Motor neuron (in vitro differentiated cells): ENCODE measurements around the gene MPND. TPM values are rescaled to one million over a fixed set of nuclear protein-coding genes. Genes with fewer than 3 reads are reported as not detected.
"Not testable (repeated sequence)": the region's sequence is repeated elsewhere in the genome, so short reads cannot be mapped to it uniquely, and the experiment has no call there.

ENCODE experiments used
- ATAC-seq, 8 experiments: fragments of 200-7000 bp; cut with Tn5 transposase; replicated peaks in 6 of 8; 2 replicates each; pipeline ENCODE4 v1.8.0; 2021; ENCODE audit warnings: mild to moderate bottlenecking in 8 of 8, moderate library complexity in 8 of 8
- H3K27ac ChIP-seq, 2 donors: fragments of 250-450 bp; sonication (Bioruptor Pico); 2 replicates each; pipeline ENCODE4 v1.9.0; 2021; ENCODE audit warnings: antibody characterized with exemption in 2 of 2, mild to moderate bottlenecking in 2 of 2, moderate library complexity in 1 of 2
- H3K4me1 ChIP-seq, 2 donors: fragments of 250-450 bp; sonication (Bioruptor Pico); replicated peaks in 1 of 2; 2 replicates each; pipeline ENCODE4 v1.6.1; 2021; ENCODE audit warnings: antibody characterized with exemption in 2 of 2, mild to moderate bottlenecking in 2 of 2, moderate library complexity in 1 of 2
- H3K4me3 ChIP-seq, 5 donors: fragments of 250-450 bp; sonication (Bioruptor Pico); 2 replicates each; pipeline ENCODE4 v1.9.0; 2021; ENCODE audit warnings: antibody characterized with exemption in 5 of 5, mild to moderate bottlenecking in 5 of 5, moderate library complexity in 4 of 5
- WGBS, 10 experiments: fragments of 450-650 bp; shearing (Covaris generic); methylation state at CpG; one replicate each; pipeline ENCODE4 v1.0.0; 2022; 5-methylcytosine and 5-hydroxymethylcytosine counted together
- in situ Hi-C, 9 experiments: fragments of 400-800 bp; cut with MboI; loops; one replicate each; pipeline ENCODE4 v1.15.0; 2021; ENCODE audit warnings: low sequenced_read_pairs in 9 of 9, low pct_unique_long_range_greater_than_20kb in 2 of 9; ENCODE audit not compliant: unreplicated experiment in 9 of 9
- total RNA-seq, 8 experiments: library from RNA; unstranded; fragments of 300-600 nt; gene quantifications; 2 replicates each; pipeline versions ENCODE4 v1.2.3 to v1.2.4, GENCODE V29; 2022

MPND gene
- total RNA-seq, 8 experiments from 2014 or later: 4.1 to 20.0 (median 13.2) TPM

DNA sequence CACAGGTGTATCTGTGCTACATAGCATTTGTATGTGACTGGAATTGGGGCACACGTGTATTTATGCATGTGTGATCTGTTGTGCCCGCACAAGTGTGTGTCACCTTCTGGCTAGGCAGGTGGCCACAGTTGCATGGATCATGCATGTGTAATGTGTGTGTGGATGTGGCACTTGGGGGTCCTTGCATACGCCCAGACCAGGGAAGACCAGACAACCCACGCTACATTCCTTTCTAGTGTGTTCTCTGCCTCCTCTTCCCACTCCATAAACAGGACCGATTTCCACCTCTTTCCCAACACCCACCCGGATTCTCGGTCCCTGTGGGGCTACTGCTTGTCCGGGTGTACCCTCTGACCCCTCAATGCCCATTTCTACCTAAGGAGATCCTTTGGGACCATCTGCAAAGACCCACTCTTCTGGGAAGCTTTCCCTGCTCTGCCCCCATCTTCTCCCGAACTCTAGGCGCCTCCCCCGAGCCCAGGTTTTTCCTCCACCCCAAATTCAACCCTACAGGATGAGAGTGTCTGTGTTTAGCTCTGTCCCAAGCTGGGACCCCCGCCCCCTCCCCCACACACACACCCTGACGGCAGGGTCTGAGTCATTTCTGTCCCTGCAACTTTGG is 17.0 kb upstream of the MPND start:
- peak overlapping the region in 1 of 5 donors; percentile 45 for H3K4me3 ChIP-seq
- in situ Hi-C loops: no loop called here
- H3K27ac ChIP-seq: no peak overlapping the region
- WGBS, 10 experiments: 5 to 80% (median 35%) methylated on average over 2 to 9 of the region's 13 CpGs; no CpG with 5 or more reads in 4 of the 10 experiments
- ATAC-seq: no peak
- peaks cover 5 to 17% of the 10 kb centered on the region in 2 donors for H3K4me1 ChIP-seq

DNA sequence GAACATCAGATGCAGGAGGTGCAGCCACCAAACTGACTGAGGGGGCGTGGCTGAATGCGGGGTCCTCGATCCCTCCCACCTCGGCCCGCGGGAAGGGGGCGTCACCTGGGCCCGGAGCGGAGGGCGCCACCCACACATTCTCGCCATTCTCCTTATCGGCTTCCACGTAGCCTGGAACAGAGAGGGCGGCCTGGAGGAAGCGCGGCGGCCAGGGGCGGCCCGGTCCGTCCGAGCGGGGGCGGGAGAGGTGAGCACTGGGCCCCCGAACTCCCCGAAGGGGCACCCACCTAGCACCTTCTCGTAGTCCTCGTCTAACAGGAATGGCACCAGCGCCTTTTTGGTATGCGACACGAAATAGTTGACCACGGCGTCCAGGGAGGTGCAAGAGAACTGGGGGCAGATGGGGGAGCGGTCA is 16.5 kb upstream of the MPND start:
- peak overlapping the region in 4 of 5 donors; percentile 29 to 46 (median 45) for H3K4me3 ChIP-seq
- H3K27ac ChIP-seq: no peak overlapping the region
- in situ Hi-C loops: no loop called here

DNA sequence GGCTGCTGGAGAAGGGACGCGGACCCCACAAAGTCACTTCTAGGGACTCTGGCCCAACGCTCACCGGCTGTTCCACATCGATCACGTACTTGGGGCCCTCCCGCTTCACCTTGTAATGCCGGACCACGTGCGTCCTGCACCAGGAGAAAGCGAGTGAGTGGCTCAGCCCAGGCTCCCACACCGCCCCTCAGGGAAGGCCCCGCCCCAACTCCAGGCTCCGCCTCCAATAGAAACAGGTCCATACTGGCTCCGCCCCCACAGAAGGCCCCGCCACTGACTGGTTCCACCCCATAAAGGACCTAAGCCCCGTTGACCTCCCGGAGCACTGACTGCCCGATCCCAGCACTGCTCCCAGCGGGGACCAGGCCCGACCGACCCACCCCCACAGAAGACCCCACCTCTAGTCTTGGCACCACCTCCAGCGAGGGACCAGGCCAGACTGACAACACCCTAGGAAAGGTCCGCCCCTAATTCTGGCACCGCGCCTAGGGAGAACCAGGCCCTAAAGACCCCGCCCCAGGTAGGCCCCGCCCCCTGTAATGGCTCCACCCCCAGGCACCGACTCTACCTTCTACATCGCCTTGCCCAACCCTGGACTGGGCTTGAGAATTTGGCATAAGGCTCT is 16.0 kb upstream of the MPND start:
- peak; percentile 25 to 56 (median 48) for ATAC-seq
- peaks cover 5 to 17% of the 10 kb centered on the region in 2 donors for H3K4me1 ChIP-seq
- peak overlapping the region in 1 of 2 donors; percentile 40 for H3K27ac ChIP-seq
- in situ Hi-C loops: no loop called here
- peak overlapping the region; percentile 29 to 46 (median 45) for H3K4me3 ChIP-seq
- WGBS, 10 experiments: 0 to 35% (median 0%) methylated on average over 1 to 4 of the region's 30 CpGs; no CpG with 5 or more reads in 7 of the 10 experiments

More for the DNA sequence above, 16.5 kb upstream of the MPND start:
- ATAC-seq: no peak
- H3K4me1 ChIP-seq: peaks cover 5 to 17% of the 10 kb centered on the region in 2 donors
- WGBS, 10 experiments: 0% methylated on average over 3 to 6 of the region's 33 CpGs; no CpG with 5 or more reads in 8 of the 10 experiments

GRCh38 chr19:4327877-4328242 is 15.5 kb upstream of the MPND start:
- in situ Hi-C loops: no loop called here
- ATAC-seq: peak; percentile 2 to 40 (median 26)
- WGBS, 10 experiments: no CpG with 5 or more reads among the region's 13 CpGs
- H3K27ac ChIP-seq: no peak overlapping the region
- H3K4me1 ChIP-seq: peaks cover 5 to 17% of the 10 kb centered on the region in 2 donors
- H3K4me3 ChIP-seq: peak overlapping the region; percentile 29 to 46 (median 45)

GRCh38 chr19:4328243-4328990 is 14.9 kb upstream of the MPND start:
- peak overlapping the region; percentile 80 to 83 for H3K27ac ChIP-seq
- 0 to 8% (median 0%) methylated on average over 1 to 2 of the region's 49 CpGs; no CpG with 5 or more reads in 7 of the 10 experiments for WGBS, 10 experiments

GRCh38 chr19:4328991-4329681 is 14.2 kb upstream of the MPND start:
- Histone ChIP-seq H3K27ac (peak overlapping the region; percentile 80 to 83), H3K4me1 (peaks cover 5 to 17% of the 10 kb centered on the region in 2 donors), H3K4me3 (peak overlapping the region; percentile 54 to 71 (median 59))
- ATAC-seq, in situ Hi-C loops: not testable (repeated sequence)
- 0 to 40% (median 9%) methylated on average over 1 to 15 of the region's 35 CpGs; no CpG with 5 or more reads in 5 of the 10 experiments for WGBS, 10 experiments

More at GRCh38 chr19:4328243-4328990, 14.9 kb upstream of the MPND start:
- peak; percentile 83 to 89 (median 86) for ATAC-seq
- in situ Hi-C loops: no loop called here
- H3K4me1 ChIP-seq: peaks cover 5 to 17% of the 10 kb centered on the region in 2 donors
- peak overlapping the region; percentile 54 to 71 (median 59) for H3K4me3 ChIP-seq

- peaks cover 5 to 17% of the 10 kb centered on the region in 2 donors for H3K4me1 ChIP-seq
- ATAC-seq: no peak
- WGBS, 10 experiments: 90 to 97% (median 90%) methylated on average over 2 to 14 of the region's 19 CpGs; no CpG with 5 or more reads in 7 of the 10 experiments
- H3K27ac ChIP-seq: no peak overlapping the region
- H3K4me3 ChIP-seq: no peak overlapping the region
- in situ Hi-C loops: no loop called here
These were observed 13.5 kb upstream of the MPND start for GRCh38 chr19:4329858-4330257.

- H3K4me1 ChIP-seq: peaks cover 0 to 13% of the 10 kb centered on the region in 2 donors
- no peak for ATAC-seq
- in situ Hi-C loops: no loop called here
- H3K4me3 ChIP-seq: no peak overlapping the region
- H3K27ac ChIP-seq: no peak overlapping the region
- WGBS, 10 experiments: 71 to 100% (median 90%) methylated on average over 2 to 6 of the region's 7 CpGs; no CpG with 5 or more reads in 3 of the 10 experiments
These were observed 8.3 kb upstream of the MPND start for GRCh38 chr19:4334929-4335570.

DNA sequence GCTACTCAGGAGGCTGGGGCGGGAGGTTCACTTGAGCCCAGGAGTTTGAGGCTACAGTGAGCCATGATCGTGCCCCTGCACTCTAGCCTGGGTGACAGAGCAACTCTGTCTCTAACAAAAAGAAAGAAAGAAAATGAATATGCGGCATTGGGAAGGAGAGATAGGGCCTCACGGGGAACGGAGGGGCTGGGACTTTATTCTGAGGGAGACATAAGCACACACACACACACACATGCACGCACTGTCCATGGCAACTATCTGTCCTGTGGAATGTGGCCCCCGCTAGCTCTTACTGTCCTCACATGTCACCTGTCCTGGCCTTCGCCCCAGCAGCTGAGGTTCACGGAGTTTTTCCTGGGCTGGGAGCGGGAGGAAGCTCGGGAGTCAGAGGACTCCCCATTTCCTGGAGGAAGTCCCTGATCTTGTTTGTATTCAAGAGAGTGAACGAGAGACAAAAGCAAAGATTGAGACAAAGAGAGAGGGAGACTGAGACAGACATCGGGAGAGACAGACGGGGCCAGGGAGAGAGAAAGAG is 5.4 kb upstream of the MPND start:
- H3K4me3 ChIP-seq: peak overlapping the region in 3 of 5 donors; percentile 2 to 13 (median 10)
- in situ Hi-C loops: no loop called here
- WGBS, 10 experiments: 12 to 30% (median 22%) methylated on average over 2 to 7 of the region's 14 CpGs; no CpG with 5 or more reads in 5 of the 10 experiments
- peaks cover 3 to 15% of the 10 kb centered on the region in 2 donors for H3K4me1 ChIP-seq
- H3K27ac ChIP-seq: peak overlapping the region; percentile 43 to 68
- no peak for ATAC-seq

DNA sequence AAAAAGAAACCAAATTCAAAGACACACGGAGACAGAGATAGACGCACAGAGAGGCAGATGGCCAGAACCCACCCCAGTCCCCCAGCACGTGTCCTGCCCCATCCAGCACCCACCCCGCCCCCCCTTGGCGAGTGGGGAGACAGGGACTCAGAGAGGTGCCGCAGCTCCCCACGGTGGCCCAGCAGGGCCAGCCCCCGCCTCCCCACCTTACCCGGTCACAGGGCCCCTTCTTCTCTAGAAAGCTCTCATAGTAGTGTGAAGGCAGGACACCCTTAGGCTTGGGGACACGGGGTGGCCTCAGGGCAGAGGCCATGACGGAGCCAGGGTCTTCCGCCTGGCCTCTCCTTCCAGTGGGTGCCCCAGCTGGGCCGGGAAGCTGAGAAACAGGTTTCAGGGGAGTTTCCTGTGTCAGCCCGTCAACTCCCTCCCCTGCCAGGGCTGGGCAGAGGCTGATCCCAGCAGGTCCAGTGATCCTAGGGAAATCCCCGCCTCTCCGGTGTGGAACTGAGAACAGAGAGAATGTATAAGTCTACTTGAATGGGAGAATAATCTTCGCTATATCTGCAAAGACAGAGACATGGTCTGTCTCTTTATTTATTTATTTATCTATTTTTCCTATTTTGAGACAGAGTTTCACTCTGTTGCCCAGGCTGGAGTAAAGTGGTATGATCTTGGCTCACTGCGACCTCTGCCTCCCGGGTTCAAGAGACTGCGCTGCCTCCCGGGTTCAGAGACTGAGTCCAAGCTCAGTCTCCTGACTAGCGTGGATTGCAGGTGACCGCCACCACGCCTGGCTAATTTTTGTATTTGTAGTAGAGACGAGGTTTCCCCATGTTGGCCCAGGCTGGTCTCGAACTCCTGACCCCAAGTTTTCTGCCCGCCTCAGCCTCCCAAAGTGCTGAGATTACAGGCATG is 4.7 kb upstream of the MPND start, which contains the start of gene STAP2:
STAP2 (minus strand) TSS at position 387 of the 915 bp plus-strand sequence; CDS start at position 313, 74 bp downstream.
- peak within 1 kb of the TSS; percentile 43 to 68 for H3K27ac ChIP-seq
- H3K4me1 ChIP-seq: peaks cover 3 to 15% of the 10 kb centered on the region in 2 donors
- 67 to 100% (median 83%) methylated on average over 1 to 9 of the region's 27 CpGs; no CpG with 5 or more reads in 1 of the 10 experiments for WGBS, 10 experiments
- in situ Hi-C loops: no loop called here
- ATAC-seq: no peak
- peak within 1 kb of the TSS in 3 of 5 donors; percentile 2 to 13 (median 10) for H3K4me3 ChIP-seq

GRCh38 chr19:4342314-4342614 is 1.1 kb upstream of the MPND start:
- ATAC-seq: peak in 5 of 8 experiments; percentile 0 to 3 (median 1)
- in situ Hi-C loops: no loop called here
- peaks cover 7 to 20% of the 10 kb centered on the region in 2 donors for H3K4me1 ChIP-seq
- 0 to 17% (median 8%) methylated on average over 1 to 10 of the region's 10 CpGs; no CpG with 5 or more reads in 4 of the 10 experiments for WGBS, 10 experiments
- H3K27ac ChIP-seq: peak overlapping the region; percentile 92 to 93
- peak overlapping the region; percentile 58 to 96 (median 77) for H3K4me3 ChIP-seq
